ENCODE results near the gene ASB14. TPM values are rescaled to one million over a fixed set of nuclear protein-coding genes. Genes with fewer than 3 reads are reported as not detected.
"Not testable (repeated sequence)": the region's sequence is repeated elsewhere in the genome, so short reads cannot be mapped to it uniquely, and the experiment has no call there.

The ASB14 gene
- total RNA-seq, 1 experiment from 2014 or later: not detected

- Histone ChIP-seq H3K36me3 (ENCODE audit: insufficient read depth, low read length, poor library complexity, severe bottlenecking) (no peaks in the 10 kb centered on the region), H3K27me3 (replicated peaks; ENCODE audit: insufficient read depth, low read depth, low read length, poor library complexity) (peaks cover 3% of the 10 kb centered on the region), H3K4me1 (ENCODE audit: insufficient read depth, low read length, poor library complexity, severe bottlenecking) (no peaks in the 10 kb centered on the region), H3K4me3 (ENCODE audit: low read depth, low read length, poor library complexity, severe bottlenecking) (no peak overlapping the region), H3K27ac (ENCODE audit: low read depth, low read length, poor library complexity, severe bottlenecking) (no peak overlapping the region), H3K9me3 (ENCODE audit: low read depth, low read length, poor library complexity, severe bottlenecking) (no peaks in the 10 kb centered on the region)
- TF ChIP-seq CTCF (conservative IDR thresholded peaks at IDR 0.05; ENCODE audit: low read depth, low read length): no peak
- no peak for TF ChIP-seq EZH2 (IDR thresholded peaks at IDR 0.05; ENCODE audit: borderline replicate concordance, low read depth, low read length, poor library complexity, severe bottlenecking)
- no TSS peak for BruUV-seq (replicated peaks)
- ChIA-PET POLR2A (ENCODE audit: low non-redundant PET) (no interaction called here), CTCF (interaction anchor here (0.7 kb wide), 1 partner anchor 64 kb away, joined by 3 read pairs; no protein-coding TSS in a partner anchor)
- intact Hi-C loops (cut with micrococcal nuclease; ENCODE audit: unreplicated experiment): no loop called here
- DNase-seq (ENCODE audit: low spot score): no peak
Measured at GRCh38 chr3:57331078-57331610, 38.7 kb upstream of the ASB14 start.

DNA sequence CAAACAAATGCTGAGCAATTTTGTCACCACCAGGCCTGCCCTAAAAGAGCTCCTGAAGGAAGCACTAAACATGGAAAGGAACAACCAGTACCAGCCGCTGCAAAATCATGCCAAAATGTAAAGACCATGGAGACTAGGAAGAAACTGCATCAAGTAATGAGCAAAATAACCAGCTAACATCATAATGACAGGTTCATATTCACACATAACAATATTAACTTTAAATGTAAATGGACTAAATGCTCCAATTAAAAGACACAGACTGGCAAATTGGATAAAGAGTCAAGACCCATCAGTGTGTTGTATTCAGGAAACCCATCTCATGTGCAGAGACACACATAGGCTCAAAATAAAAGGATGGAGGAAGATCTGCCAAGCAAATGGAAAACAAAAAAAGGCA lies 34.0 kb upstream of the ASB14 start:
- H3K27ac ChIP-seq (ENCODE audit: low read depth, low read length, poor library complexity, severe bottlenecking); POLR2A ChIA-PET (ENCODE audit: low non-redundant PET); intact Hi-C loops (cut with micrococcal nuclease; ENCODE audit: unreplicated experiment); H3K9me3 ChIP-seq (ENCODE audit: low read depth, low read length, poor library complexity, severe bottlenecking); CTCF ChIA-PET; BruUV-seq (replicated peaks); H3K36me3 ChIP-seq (ENCODE audit: insufficient read depth, low read length, poor library complexity, severe bottlenecking); DNase-seq (ENCODE audit: low spot score); H3K4me3 ChIP-seq (ENCODE audit: low read depth, low read length, poor library complexity, severe bottlenecking); H3K4me1 ChIP-seq (ENCODE audit: insufficient read depth, low read length, poor library complexity, severe bottlenecking); H3K27me3 ChIP-seq (replicated peaks; ENCODE audit: insufficient read depth, low read depth, low read length, poor library complexity): not testable (repeated sequence)

- no peak for DNase-seq (ENCODE audit: low spot score)
- POLR2A ChIA-PET (ENCODE audit: low non-redundant PET): no interaction called here
- no peaks in the 10 kb centered on the region for H3K4me1 ChIP-seq (ENCODE audit: insufficient read depth, low read length, poor library complexity, severe bottlenecking)
- H3K27me3 ChIP-seq (replicated peaks; ENCODE audit: insufficient read depth, low read depth, low read length, poor library complexity): no peaks in the 10 kb centered on the region
- H3K27ac ChIP-seq (ENCODE audit: low read depth, low read length, poor library complexity, severe bottlenecking): no peak overlapping the region
- no peak overlapping the region for H3K4me3 ChIP-seq (ENCODE audit: low read depth, low read length, poor library complexity, severe bottlenecking)
- intact Hi-C loops (cut with micrococcal nuclease; ENCODE audit: unreplicated experiment): no loop called here
- TF ChIP-seq CTCF (conservative IDR thresholded peaks at IDR 0.05; ENCODE audit: low read depth, low read length) (no peak), EZH2 (IDR thresholded peaks at IDR 0.05; ENCODE audit: borderline replicate concordance, low read depth, low read length, poor library complexity, severe bottlenecking) (no peak)
- H3K36me3 ChIP-seq (ENCODE audit: insufficient read depth, low read length, poor library complexity, severe bottlenecking): no peaks in the 10 kb centered on the region
- CTCF ChIA-PET: no interaction called here
- no TSS peak for BruUV-seq (replicated peaks)
- no peaks in the 10 kb centered on the region for H3K9me3 ChIP-seq (ENCODE audit: low read depth, low read length, poor library complexity, severe bottlenecking)
Measured at GRCh38 chr3:57314204-57314603, 21.7 kb upstream of the ASB14 start.

- no peak for TF ChIP-seq EZH2 (IDR thresholded peaks at IDR 0.05; ENCODE audit: borderline replicate concordance, low read depth, low read length, poor library complexity, severe bottlenecking)
- TF ChIP-seq CTCF (conservative IDR thresholded peaks at IDR 0.05; ENCODE audit: low read depth, low read length): no peak
- no peak overlapping the region for H3K27ac ChIP-seq (ENCODE audit: low read depth, low read length, poor library complexity, severe bottlenecking)
- no peaks in the 10 kb centered on the region for H3K9me3 ChIP-seq (ENCODE audit: low read depth, low read length, poor library complexity, severe bottlenecking)
- POLR2A ChIA-PET (ENCODE audit: low non-redundant PET): no interaction called here
- intact Hi-C loops (cut with micrococcal nuclease; ENCODE audit: unreplicated experiment): no loop called here
- CTCF ChIA-PET: no interaction called here
- H3K36me3 ChIP-seq (ENCODE audit: insufficient read depth, low read length, poor library complexity, severe bottlenecking): no peaks in the 10 kb centered on the region
- H3K4me1 ChIP-seq (ENCODE audit: insufficient read depth, low read length, poor library complexity, severe bottlenecking): no peaks in the 10 kb centered on the region
- no TSS peak for BruUV-seq (replicated peaks)
- DNase-seq (ENCODE audit: low spot score): no peak
- H3K27me3 ChIP-seq (replicated peaks; ENCODE audit: insufficient read depth, low read depth, low read length, poor library complexity): no peaks in the 10 kb centered on the region
- no peak overlapping the region for H3K4me3 ChIP-seq (ENCODE audit: low read depth, low read length, poor library complexity, severe bottlenecking)
Measured at GRCh38 chr3:57309769-57310360, 17.4 kb upstream of the ASB14 start.

- H3K9me3 ChIP-seq (ENCODE audit: low read depth, low read length, poor library complexity, severe bottlenecking); H3K27ac ChIP-seq (ENCODE audit: low read depth, low read length, poor library complexity, severe bottlenecking); DNase-seq (ENCODE audit: low spot score); intact Hi-C loops (cut with micrococcal nuclease; ENCODE audit: unreplicated experiment); BruUV-seq (replicated peaks); CTCF ChIA-PET; H3K27me3 ChIP-seq (replicated peaks; ENCODE audit: insufficient read depth, low read depth, low read length, poor library complexity); POLR2A ChIA-PET (ENCODE audit: low non-redundant PET); H3K36me3 ChIP-seq (ENCODE audit: insufficient read depth, low read length, poor library complexity, severe bottlenecking); H3K4me3 ChIP-seq (ENCODE audit: low read depth, low read length, poor library complexity, severe bottlenecking); H3K4me1 ChIP-seq (ENCODE audit: insufficient read depth, low read length, poor library complexity, severe bottlenecking): not testable (repeated sequence)
Measured at GRCh38 chr3:57303520-57303919, 11.0 kb upstream of the ASB14 start.

All from A673 (cell line).